Tibial nerve (tissue), 3 donors: ENCODE measurements around the gene CNPY3.

Experiments
- CTCF ChIP-seq, 5 experiments: fragments of 200-600 bp in 3 of 5; fragments of 450-650 bp in 2 of 5; sonication (generic) in 3 of 5; IDR thresholded peaks; one replicate each; pipeline ENCODE4 v1.5.1; 2016 to 2019; ENCODE audit warnings: antibody characterized with exemption in 5 of 5, mild to moderate bottlenecking in 3 of 5, moderate library complexity in 2 of 5
- POLR2A ChIP-seq, 2 donors: fragments of 450-650 bp; IDR thresholded peaks; one replicate each; pipeline ENCODE4 v1.6.1; 2017; ENCODE audit warnings: antibody characterized with exemption in 2 of 2, mild to moderate bottlenecking in 2 of 2, moderate library complexity in 2 of 2

GRCh38 chr6:42935322-42935721 is 6.0 kb downstream of the CNPY3 start:
- TF ChIP-seq CTCF (IDR thresholded peaks at IDR 0.05) (no peak), POLR2A (IDR thresholded peaks at IDR 0.05) (no peak)
